GM19452 (cell line): Measurements from ENCODE around the gene NME5.

Source experiments
- ATAC-seq: cut with Tn5 transposase; IDR thresholded peaks from one replicate; pipeline ENCODE4 v1.9.1; 2021; ENCODE audit not compliant: unreplicated experiment

The NME5 gene

DNA sequence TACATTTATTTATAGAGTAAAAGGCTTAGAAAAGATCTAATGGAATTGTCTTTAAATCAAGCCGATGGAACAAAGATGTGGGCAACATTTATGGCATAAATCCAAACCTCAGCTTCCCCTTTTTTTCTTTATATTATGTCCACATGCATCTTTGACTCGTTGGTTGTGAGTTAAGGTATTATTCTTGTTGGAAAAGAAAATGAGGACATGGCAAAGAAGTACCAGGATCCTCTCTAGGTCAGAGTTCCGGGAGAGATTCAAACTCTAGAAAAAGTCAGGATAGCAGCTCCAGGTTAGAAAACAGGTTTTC is 508 bp upstream of the NME5 start:
- no peak for ATAC-seq

DNA sequence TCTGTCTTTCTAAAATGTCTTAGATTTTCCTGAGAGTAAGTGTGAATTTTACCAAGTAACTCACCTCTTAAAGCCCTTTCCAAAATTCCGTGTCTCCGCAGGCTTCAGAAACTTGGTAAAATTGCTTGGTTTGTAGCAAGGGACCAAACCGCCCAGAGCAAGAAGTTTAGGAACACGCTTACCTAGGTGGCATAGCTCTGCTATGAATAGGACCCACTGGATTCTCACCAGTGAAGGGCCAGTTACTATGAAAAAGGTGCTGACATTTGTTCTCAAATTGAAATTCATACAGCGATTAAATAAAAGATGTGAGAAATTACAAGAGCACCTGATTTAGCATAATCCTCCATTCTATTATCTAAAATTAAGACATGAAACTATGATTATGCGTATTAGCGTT is 6.7 kb downstream of the NME5 start:
- ATAC-seq, result no peak

DNA sequence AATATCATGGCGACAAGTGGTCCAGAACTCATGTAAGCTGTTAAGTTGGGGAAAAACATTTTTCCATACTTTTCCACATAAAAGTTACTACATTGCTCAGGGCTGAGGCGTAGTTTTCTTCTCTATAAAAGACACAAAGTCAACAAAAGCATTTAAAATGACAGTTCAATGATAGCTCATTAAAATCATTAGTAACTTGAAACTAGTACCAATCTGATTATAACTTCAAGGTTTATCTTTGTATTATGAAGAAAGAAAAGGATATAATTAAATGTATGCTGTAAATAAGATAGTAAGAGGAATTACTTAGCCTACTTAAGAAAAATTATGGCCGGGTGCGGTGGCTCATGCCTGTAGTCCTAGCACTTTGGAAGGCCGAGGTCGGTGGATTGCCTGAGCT is 9.9 kb downstream of the NME5 start:
- ATAC-seq, result no peak

DNA sequence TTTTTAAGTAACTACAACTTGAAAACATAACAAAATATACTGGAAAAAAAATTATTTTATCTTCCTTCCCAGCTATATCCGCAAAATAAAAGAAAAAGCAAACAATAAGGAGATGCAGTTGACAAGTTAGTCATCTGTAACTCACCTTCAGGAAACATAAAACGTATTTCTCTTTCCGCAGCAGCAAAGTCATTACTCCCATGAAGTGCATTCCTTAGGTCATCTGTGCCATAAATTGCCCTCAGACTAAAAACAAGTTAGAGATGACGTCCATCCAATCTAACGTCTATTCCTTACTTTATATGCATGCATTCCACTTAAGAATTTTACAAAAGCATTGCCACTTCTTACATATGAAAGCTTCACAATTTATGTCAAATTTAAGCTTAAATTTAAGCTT is 10.9 kb downstream of the NME5 start:
- ATAC-seq, result no peak

DNA sequence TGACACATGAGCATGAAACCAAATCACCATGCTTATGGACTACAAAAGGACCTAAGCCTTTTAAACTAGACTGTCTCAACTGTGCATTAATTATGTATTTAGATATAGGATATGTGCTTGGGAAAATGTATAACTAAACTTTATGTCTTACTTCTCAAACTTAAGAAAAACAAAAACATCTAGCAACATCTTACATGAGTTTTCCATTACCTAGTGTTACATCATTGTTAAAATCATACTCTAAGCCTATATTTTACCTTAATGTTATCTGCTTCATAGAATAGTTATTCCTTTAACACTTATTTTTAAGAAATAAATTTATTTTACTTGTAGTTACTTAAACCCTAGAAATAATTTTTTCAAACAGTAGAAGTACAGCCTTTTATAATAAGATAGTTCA is 24.0 kb downstream of the NME5 start:
- no peak for ATAC-seq

DNA sequence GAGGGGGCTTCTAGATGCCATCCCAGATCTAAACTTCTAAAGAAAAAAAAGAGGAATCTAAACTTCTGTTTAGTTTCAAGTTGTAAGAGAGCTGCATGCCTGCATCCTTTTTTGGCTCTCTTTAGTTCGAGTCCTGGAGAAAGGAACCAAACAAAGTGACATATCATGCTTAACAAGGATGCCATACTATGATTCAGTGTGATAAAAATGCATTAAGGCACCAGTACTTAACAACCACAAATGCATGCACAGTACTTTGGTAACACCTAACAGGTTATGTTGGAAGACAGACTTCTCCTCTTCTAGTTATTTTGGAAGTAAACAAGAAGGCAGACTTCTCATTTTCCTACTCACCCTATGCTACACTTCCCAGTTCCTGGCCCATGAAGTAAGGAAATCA is 27.3 kb downstream of the NME5 start:
- ATAC-seq, result no peak

DNA sequence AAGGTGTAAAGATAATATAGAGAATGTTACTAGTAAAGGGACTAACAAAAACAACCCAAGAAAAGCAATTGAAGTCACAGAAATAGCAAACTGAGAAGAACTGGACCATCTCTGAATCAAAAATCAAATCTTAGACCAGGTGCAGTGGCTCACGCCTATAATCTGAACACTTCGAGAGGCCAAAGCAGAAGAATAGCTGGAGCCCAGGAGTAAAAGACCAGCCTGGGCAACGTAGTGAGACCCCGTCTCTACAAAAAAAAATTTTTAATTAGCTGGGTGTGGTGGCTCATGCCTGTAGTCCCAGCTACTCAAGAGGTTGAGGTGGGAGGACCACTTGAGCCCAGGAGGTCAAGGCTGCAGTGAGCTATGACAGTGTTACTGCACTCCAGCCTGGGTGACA is 28.0 kb downstream of the NME5 start:
- no peak for ATAC-seq

DNA sequence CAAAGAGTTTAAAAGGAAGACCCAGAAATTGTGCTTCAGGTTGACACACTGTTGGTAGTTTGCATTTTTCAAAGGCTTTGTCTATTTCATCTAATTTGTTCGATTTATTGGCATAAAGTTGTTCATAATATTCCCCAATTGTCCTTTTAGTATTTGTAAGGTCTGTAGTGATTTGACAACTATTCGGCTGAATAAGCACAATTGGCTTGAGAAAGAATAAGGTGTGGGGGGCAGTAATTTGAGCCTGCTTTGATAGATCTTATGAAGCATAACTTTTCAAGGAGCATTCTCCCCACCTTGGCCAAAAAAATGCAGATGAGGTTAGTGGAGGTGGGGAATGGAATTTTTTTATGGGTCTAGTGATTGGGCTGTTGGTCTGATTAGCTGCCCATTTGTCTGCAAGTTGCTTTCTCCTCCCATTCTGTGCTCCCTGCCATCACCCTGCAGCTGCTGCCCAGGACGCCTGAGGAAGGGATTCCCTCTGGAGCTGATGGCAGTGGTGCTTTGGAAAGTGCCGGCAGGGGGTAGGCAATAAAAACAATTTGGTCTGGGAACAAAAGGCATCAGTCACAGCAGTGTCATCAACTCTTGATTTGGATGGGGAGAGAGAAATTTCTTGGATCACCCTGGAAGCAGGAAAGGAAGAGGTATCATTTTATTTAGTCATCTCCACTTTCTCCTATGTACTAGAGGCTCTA is 28.8 kb downstream of the NME5 start:
- ATAC-seq, result no peak

DNA sequence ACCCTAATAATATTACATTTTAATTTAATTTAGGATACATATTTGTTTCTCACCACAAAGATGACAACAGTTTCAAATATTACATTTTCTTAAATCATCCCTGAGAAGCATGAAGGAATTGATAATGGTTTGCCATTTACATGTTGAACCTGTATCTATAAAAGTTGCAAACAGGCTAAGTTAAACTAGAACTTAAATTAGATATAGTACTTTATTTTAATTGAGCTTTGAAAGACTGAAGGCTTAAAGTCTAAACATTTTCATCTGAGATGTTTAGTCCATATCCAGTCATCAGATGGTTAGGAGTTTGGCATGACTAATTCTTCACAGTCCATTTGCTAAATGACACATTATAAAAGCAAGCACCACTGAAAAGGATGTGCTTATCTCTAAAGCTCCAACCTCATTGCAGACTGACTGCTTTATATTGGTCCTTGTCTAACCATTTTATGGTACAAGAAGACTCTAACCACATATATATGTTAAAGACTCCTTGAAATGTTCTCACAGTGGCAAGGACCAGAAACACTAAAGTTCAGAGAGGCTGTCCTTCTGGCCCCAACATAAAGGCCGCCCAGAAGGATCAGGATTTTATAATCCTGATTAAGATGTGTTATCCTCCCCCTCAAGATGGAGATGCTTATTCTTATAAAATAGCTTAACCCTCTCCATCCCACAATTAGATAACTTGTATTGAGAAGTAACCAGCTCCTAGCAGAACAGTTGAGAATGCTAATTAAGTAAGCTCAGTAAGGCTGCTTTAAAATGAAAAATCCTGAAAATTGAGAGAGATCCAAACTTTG is 29.6 kb downstream of the NME5 start:
- ATAC-seq, result no peak

DNA sequence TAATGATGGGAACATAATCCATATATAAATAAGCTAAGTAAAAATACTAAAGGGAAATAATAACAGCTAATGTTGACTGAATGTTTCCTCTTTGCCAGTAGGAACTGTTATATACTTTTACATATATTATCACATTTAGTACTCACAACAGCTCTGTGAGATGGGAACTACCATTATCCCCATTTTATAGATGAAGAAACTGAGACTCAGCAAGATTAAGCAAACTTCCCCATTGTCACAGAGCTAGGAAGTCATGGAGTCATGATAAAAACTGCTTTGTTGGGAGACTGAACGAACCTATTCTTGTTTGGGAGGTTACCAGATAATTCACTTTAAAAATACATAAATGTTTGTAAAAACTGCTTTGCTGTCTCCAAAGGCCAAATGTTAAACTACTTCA is 32.0 kb downstream of the NME5 start:
- ATAC-seq, result no peak

DNA sequence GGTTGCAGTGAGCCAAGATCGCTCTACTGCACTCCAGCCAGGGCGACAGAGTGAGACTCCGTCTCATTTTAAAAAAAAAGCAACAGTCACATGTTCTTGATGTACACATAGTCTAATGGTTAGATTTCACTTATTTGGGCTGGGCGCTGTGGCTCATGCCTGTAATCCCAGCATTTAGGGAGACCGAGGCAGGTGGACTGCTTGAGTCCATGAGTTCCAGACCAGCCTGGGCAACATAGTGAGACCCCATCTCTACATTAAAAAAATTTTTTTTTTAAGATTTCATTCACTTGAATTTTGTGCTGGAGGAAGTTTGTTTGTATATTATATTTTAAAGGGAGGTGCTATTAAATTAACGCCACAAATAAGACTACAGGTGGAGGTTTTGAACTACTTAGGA is 33.5 kb downstream of the NME5 start:
- no peak for ATAC-seq

DNA sequence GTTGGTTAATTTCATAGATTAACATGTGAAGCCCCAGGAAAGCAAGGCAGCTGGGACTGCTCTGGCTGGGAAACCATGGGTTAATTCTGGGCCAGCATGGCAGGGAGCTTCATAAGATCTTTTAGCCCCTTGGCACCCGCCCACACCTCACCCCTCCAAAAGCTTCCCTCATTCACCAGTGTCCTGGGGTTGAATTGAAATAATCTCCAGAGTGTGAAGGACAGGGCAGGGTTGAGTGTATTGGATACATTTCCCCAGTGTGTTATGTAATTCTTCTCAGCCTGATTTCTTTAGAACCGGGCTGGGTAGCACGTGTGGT is 36.0 kb downstream of the NME5 start:
- no peak for ATAC-seq

DNA sequence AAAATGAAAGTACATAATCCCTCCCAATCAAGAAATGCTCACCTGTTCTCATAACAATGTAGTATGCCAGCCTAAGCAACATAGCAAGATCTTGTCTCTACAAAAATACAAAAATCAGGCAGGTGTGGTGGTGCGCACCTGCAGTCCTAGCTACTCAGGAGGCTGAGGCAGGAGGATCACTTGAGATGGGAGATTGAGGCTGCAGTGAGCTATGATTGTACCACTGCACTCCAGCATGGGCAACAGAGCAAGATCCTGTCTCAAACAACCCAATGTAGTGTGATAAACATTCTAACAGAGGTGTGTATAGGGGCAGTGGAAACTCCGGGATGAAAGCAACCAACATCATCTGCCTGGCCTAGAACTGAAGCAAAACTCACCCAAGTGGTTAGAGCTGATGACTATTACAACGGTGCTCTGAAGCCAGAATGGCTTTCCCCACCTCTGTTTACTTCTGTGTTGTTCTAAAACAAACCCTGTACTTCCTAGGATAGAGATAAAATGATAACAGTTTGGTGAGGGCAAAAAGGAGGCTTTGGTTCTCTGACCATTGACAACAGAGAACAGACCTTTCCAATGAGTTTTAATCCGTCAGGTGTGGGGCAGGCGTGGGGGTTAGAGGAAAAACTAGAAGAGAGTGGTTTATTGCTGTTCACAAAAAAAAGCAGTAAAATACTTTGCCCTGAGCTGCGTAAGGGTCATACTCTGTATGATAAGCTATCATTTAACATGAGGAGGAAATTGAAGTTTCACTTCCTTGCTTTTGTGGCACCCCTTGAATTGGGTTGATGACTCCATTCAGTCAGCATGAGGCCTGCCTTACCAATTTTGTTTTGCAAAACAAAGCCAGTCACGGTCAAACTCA is 36.5 kb downstream of the NME5 start:
- no peak for ATAC-seq

DNA sequence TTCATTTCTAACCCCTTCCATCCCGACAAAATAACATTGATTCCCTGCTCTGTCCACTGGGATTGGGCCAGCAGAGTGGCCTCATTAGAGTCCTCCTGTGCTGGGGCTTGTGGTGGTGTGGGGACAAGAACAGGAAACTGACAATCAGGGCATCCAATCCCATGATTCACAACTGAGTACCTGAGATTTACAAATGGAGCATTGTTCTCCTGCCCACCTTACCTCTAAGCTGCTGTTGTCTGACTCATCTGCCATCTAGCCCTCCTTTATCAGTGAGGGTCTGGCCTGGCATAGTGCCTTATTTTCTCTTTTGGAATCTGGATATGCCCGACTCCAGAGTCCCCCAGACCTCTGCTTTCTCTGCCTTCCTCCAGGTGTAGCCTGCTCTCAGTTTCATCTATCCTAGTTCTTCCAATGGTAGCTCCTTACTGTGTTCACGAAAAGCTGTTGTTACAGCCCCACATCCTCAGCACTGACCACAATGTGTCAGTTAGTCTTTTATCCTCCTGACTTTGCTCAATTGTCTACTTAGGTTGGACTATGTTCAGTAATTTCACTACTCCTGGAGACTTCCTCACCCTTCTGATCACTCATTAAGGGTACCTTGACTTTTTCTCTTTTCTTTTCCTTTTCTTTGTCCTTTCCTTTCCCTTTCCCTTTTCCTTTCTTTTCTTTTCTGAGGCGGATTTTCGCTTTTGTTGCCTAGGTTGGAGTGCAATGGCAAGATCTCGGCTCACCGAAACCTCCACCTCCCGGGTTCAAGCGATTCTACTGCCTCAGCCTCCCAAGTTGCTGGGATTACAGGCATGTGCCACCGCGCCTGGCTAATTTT is 42.0 kb downstream of the NME5 start:
- ATAC-seq, result no peak

DNA sequence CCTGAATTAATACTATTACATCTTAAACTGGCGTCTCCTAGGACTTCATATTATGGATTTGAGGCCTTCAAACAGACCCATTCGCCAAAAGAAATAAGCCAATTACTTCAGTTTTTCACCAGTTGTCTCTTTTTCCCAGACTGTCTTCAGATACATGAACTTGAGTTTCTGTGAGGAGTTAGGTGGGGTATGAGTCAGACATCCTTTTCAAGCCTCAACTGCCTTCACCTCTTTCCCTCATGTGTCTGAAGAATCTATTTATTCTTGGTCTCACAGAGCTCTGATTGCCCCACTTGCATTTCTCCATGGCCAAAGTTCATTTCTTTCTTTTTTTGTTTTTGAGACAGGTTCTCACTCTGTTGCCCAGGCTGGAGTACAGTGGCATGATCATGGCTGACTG is 42.9 kb downstream of the NME5 start:
- no peak for ATAC-seq

DNA sequence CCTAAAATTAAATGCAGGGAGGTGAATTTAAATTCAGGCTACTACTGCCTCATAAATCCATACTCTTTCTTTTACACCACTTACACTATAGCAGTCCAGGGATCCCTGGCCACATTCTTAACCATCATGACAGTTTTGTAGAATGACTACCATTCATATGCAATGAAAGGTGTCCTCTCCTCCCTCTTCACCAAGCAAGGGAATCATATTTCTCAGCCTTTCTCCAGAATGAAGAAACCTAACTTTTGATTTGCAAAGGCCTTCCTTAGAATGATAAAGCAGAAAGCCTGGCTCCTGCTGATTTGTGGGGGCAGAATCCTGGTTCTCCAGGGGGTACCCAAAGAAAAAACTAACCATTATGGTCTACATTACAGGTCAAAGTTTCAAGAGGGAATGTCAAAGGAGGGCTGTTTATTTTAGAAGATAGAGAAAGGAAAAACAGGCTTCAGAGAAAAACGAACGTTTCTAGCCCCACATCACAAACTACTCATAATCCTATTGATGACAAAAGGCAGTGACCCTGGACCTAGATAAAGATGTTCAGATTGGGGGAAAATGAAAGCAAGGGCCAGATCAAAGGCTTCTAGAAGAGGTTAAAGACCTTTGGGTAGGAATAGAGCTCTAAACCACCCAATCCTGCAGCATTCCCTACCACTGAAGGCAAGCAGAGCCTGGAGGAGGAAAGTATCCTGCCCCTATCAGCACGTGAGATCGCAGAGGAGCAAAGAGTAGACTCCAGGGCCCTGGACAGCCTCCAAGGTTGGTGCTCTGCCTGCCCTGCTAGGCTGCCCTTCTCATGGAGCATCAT is 43.9 kb downstream of the NME5 start:
- ATAC-seq, result no peak

DNA sequence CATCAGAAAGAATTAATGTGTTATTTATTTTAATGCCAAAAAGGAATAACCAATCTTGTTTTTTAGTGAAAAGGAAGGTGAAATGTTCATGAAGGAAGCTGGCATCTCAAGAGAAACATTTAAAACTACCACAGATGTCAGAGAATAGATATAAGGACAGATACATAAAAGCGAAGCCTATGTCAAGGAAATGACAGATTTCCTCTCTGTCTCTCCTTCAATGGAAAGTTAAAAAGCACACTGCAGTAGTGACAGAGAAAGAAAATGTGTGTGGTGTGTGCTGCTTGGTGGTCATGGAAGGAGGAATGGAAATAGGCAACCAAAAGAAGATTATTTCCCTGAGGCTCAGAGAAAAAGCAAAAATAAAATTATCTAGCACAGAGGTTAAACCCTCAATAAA is 46.2 kb downstream of the NME5 start:
- ATAC-seq, result no peak

DNA sequence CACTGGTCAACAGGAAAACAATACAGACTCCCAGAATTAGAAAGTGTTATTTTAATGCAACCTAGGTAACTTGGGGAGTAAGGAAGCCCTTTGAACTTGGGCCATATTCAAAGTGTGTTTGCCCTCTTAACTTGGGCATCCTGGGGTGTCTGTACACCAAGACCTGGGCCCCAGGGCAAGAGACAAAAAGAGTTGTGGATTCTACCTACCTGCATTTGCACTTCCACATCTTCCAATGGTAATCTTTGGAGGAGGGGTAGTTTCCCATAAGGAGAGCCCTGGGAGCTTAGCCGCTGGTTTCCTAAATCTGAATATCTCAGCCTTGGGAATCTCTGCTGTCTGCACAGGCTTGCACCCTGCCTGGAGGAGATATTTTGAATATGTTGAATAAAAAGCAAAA is 46.9 kb downstream of the NME5 start:
- ATAC-seq, result no peak

DNA sequence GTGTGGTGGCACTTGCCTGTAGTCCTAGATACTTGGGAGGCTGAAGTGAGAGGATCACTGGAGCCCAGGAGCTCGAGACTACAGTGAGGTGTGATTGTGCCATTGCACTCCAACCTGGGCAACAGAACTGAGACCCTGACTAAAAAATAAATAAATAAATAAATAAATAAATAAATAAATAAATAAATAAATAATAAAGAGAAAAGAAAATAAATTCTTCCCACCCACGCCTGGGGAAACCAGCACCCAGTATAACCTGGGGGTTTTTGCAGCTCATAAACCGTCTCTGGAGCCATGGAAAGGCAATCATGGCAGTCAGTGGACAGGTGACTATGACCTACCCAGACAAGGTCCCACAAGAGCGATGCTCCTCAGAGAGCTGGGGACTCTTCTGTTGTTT is 47.5 kb downstream of the NME5 start:
- ATAC-seq, result no peak

DNA sequence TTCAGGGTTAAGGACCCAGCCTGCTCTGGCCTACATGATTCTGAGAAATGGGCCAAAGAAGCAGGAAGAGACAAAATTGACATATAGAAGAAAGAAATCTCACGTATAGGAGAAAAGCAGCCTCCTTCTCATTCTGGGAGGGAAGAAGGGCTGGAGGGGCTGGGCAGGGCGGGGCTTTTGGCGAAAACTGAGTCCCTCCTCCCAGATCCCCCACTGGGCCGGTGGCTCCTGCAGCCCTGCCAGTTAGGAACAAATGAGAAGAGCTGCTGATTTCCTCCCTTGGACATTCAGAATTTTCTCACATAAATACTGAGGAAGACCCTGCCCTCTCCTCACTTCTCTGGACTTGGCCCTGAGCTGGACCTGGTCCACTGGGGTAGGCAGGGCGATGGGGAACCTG is 55.5 kb downstream of the NME5 start, which contains the start of gene WNT8A:
TSS of gene WNT8A (plus strand) at position 332 of the 400 bp plus-strand sequence. CDS start 95 bp downstream, outside the sequence.
- ATAC-seq, result no peak
